K562 (cell line): ENCODE measurements around the gene CHL1. TPM values are rescaled to one million over a fixed set of nuclear protein-coding genes. Genes with fewer than 3 reads are reported as not detected.

Experiments used
- ATAC-seq: fragments of 200-7000 bp; cut with Tn5 transposase; 3 replicates; pipeline ENCODE4 v1.9.1; 2020; ENCODE audit warnings: moderate library complexity
- BruUV-seq: library from RNA; stranded (reverse); fragments of 400-500 nt; replicated peaks from 2 replicates; lab custom pipeline; 2021; lab: Mats Ljungman, UMichigan
- CTCF ChIA-PET: fragments of 300-600 bp; formaldehyde crosslinking; extraction: SDS; loops from one replicate; lab custom pipeline; 2021; ENCODE audit warnings: low intra/inter-chr PET ratio; lab: Yijun Ruan, JAX
- POLR2A ChIA-PET: fragments of 300-600, 350-650 bp; sonication (Branson Sonifier 250); formaldehyde crosslinking; extraction: SDS; loops from one replicate; lab custom pipeline; 2021; ENCODE audit warnings: antibody characterized with exemption, inconsistent platforms; lab: Yijun Ruan, JAX
- DNase-seq, 4 experiments: peaks; one replicate each; pipeline versions ENCODE4 v3.0.0 to v3.0.0-alpha.2; 2011 to 2018; ENCODE audit warnings: low spot score in 3 of 4, mixed read lengths in 3 of 4; ENCODE audit errors: extremely low read depth in 1 of 4
- FAIRE-seq: peaks from 2 replicates; lab custom pipeline; 2011; peaks lifted over from hg19 to GRCh38; lab: Jason Lieb, UNC
- H2AFZ ChIP-seq: 2 replicates; pipeline ENCODE4 v1.6.0; 2011; ENCODE audit warnings: low read depth, low read length, control low read depth, inconsistent platforms
- H3K27ac ChIP-seq: fragments of 200-600 bp; 3 replicates; pipeline ENCODE4 v1.8.0; 2011; ENCODE audit warnings: low read depth, mild to moderate bottlenecking, control low read depth, inconsistent platforms, low read length, moderate library complexity, mixed read lengths; ENCODE audit errors: extremely low read depth
- H3K27me3 ChIP-seq, 2 experiments: fragments of 300-600 bp in 1 of 2; 2 replicates in 1 of 2; 3 replicates in 1 of 2; pipeline versions ENCODE4 v1.6.0 to v1.8.0; 2011; ENCODE audit warnings: inconsistent platforms in 2 of 2, low read length in 2 of 2, mild to moderate bottlenecking in 1 of 2, mixed read lengths in 1 of 2, moderate library complexity in 1 of 2; ENCODE audit not compliant: control insufficient read depth in 2 of 2, insufficient read depth in 2 of 2
- H3K36me3 ChIP-seq: fragments of 300-600 bp; 3 replicates; pipeline ENCODE4 v1.8.0; 2011; ENCODE audit warnings: mild to moderate bottlenecking, low read length, inconsistent platforms; ENCODE audit not compliant: control insufficient read depth, insufficient read depth
- H3K4me1 ChIP-seq, 2 experiments: fragments of 200-600 bp in 1 of 2; replicated peaks in 1 of 2; 2 replicates in 1 of 2; 3 replicates in 1 of 2; pipeline versions ENCODE4 v1.5.1 to v1.8.0; 2011; ENCODE audit warnings: inconsistent platforms in 2 of 2, low read length in 2 of 2, mild to moderate bottlenecking in 1 of 2, mixed read lengths in 1 of 2, moderate library complexity in 1 of 2; ENCODE audit not compliant: control insufficient read depth in 2 of 2, insufficient read depth in 2 of 2
- H3K4me2 ChIP-seq: 2 replicates; pipeline ENCODE4 v1.6.1; 2011; ENCODE audit warnings: low read length, control low read depth, inconsistent platforms, mixed read lengths; ENCODE audit not compliant: insufficient read depth
- H3K4me3 ChIP-seq: fragments of 200-600 bp; sonication (generic), shearing (Covaris generic); 2 replicates; pipeline ENCODE4 v1.5.1; 2016; ENCODE audit warnings: control low read depth, inconsistent platforms
- H3K79me2 ChIP-seq: fragments of 200-600 bp; 3 replicates; pipeline ENCODE4 v1.8.0; 2011; ENCODE audit warnings: low read length, inconsistent platforms; ENCODE audit not compliant: control insufficient read depth, insufficient read depth
- H3K9ac ChIP-seq, 2 experiments: 2 replicates each; pipeline versions ENCODE4 v1.6.0 to v1.6.1; 2011; ENCODE audit warnings: low read depth in 2 of 2, low read length in 2 of 2, control low read depth in 1 of 2, inconsistent platforms in 1 of 2, mild to moderate bottlenecking in 1 of 2, mixed read lengths in 1 of 2; ENCODE audit not compliant: insufficient read depth in 1 of 2
- H3K9me1 ChIP-seq: one replicate; pipeline ENCODE4 v1.6.0; 2011; ENCODE audit warnings: inconsistent platforms, mild to moderate bottlenecking, low read length, moderate library complexity; ENCODE audit not compliant: control insufficient read depth, insufficient read depth
- H3K9me3 ChIP-seq: replicated peaks from 2 replicates; pipeline ENCODE4 v1.5.1; 2011; ENCODE audit warnings: low read depth, low read length, inconsistent platforms; ENCODE audit not compliant: control insufficient read depth, insufficient read depth
- H4K20me1 ChIP-seq: replicated peaks from 2 replicates; pipeline ENCODE4 v1.6.1; 2011; ENCODE audit warnings: low read length, inconsistent platforms, mixed read lengths; ENCODE audit not compliant: control insufficient read depth, insufficient read depth
- CGGBP1 ChIP-seq: fragments of 250-450 bp; sonication (Bioruptor Pico); IDR thresholded peaks from 2 replicates; pipeline ENCODE4 v1.9.0; 2021; ENCODE audit warnings: mild to moderate bottlenecking
- CHD2 ChIP-seq: IDR thresholded peaks from 2 replicates; pipeline ENCODE4 v1.6.1; 2011; ENCODE audit warnings: low read depth, low read length
- DPF2 ChIP-seq: fragments of 450-650 bp; IDR thresholded peaks from 2 replicates; pipeline ENCODE4 v1.6.1; 2016
- HDAC6 ChIP-seq: IDR thresholded peaks from 2 replicates; pipeline ENCODE4 v1.6.1; 2012; ENCODE audit warnings: low read depth, mild to moderate bottlenecking, control low read depth, inconsistent platforms, low read length, moderate library complexity
- POU5F1 ChIP-seq: fragments of 150-350 bp; IDR thresholded peaks from 2 replicates; pipeline ENCODE4 v1.6.1; 2014; ENCODE audit warnings: borderline replicate concordance, low read length, low read depth, mild to moderate bottlenecking; ENCODE audit not compliant: partially characterized antibody
- TOE1 ChIP-seq, 2 experiments: fragments of 450-650 bp in 1 of 2; sonication (generic) in 1 of 2; formaldehyde crosslinking in 1 of 2; IDR thresholded peaks; 2 replicates each; pipeline versions ENCODE4 v1.7.1 to v1.8.0; 2016 to 2022; ENCODE audit warnings: borderline replicate concordance in 2 of 2, mild to moderate bottlenecking in 2 of 2, antibody characterized with exemption in 1 of 2, inconsistent platforms in 1 of 2, low read depth in 1 of 2, missing genetic modification reagents in 1 of 2, moderate library complexity in 1 of 2
- TSC22D4 ChIP-seq: fragments of 450-650 bp; IDR thresholded peaks from 2 replicates; pipeline ENCODE4 v1.6.1; 2016; ENCODE audit warnings: missing genetic modification characterization, missing biosample characterization, control low read depth
- WGBS: fragments of 100-300 bp; shearing (Covaris generic); methylation state at CpG from one replicate; pipeline ENCODE4 v1.1.6; 2016; ENCODE audit warnings: low coverage, mixed read lengths; ENCODE audit not compliant: insufficient coverage; ENCODE audit errors: missing lambda C conversion rate; 5-methylcytosine and 5-hydroxymethylcytosine counted together
- in situ Hi-C: fragments of 300-500 bp; cut with MboI; formaldehyde crosslinking; loops from 4 replicates; pipeline ENCODE4 v1.15.0; 2018; ENCODE audit warnings: inconsistent platforms, mixed read lengths
- intact Hi-C: fragments of 100-400 bp; cut with micrococcal nuclease; formaldehyde crosslinking; loops from 2 replicates; pipeline ENCODE4 v1.14.2; 2022
- polyA plus RNA-seq, 8 experiments: library from polyadenylated mRNA; depleted of rRNA in 4 of 8; stranded (reverse) in 5 of 8; unstranded in 3 of 8; fragments of >200 nt; fragmentation: Nextera tagmentation in 2 of 8; fragmentation: Illumina TruSeq in 1 of 8; extraction: Ambion mirVana in 2 of 8; extraction: Trizol in 1 of 8; gene quantifications; 2 replicates each; pipeline versions ENCODE4 v1.2.1 to v1.2.3, GENCODE V29; 2011 to 2014; ENCODE audit warnings: inconsistent platforms in 1 of 8, missing spikeins in 1 of 8
- total RNA-seq, 7 experiments: library from RNA; depleted of rRNA in 6 of 7; stranded (reverse); fragments of >200 nt in 6 of 7; fragmentation: Illumina TruSeq in 2 of 7; extraction: Trizol in 2 of 7; gene quantifications; 2 replicates each; pipeline versions ENCODE4 v1.2.1 to v1.2.3, GENCODE V29; 2011 to 2021; ENCODE audit warnings: low replicate concordance in 1 of 7

The CHL1 gene
- total and polyA plus RNA-seq, 9 of the 15 experiments (the other 6 are each of a cell fraction or from before 2014, with no cell fraction given) = 0.02 TPM; not detected in 8

GRCh38 chr3:362681-363338 is 166.2 kb downstream of the CHL1 start:
- no peak for ATAC-seq
- peaks cover 3% of the 10 kb centered on the region; the same call in 1 of the 2 replicates for H3K9me3 ChIP-seq
- no peaks in the 10 kb centered on the region for H4K20me1 ChIP-seq
- intact Hi-C loops = no loop called here
- BruUV-seq = no TSS peak
- H3K27ac ChIP-seq = no peak overlapping the region
- 3% methylated on average over 6 of the region's 6 CpGs for WGBS
- H3K9ac ChIP-seq = no peak overlapping the region
- H3K79me2 ChIP-seq = no peaks in the 10 kb centered on the region
- H3K4me3 ChIP-seq = no peak overlapping the region
- no peak overlapping the region for H2AFZ ChIP-seq
- no peaks in the 10 kb centered on the region for H3K9me1 ChIP-seq
- no peak for TF ChIP-seq HDAC6
- TF ChIP-seq, all 486 proteins: peak for 0
- Histone ChIP-seq H3K4me1 (no peaks in the 10 kb centered on the region), H3K27me3 (no peaks in the 10 kb centered on the region), H3K36me3 (no peaks in the 10 kb centered on the region), H3K4me2 (no peak overlapping the region)
- POLR2A ChIA-PET = no interaction called here
- no peak for FAIRE-seq
- CTCF ChIA-PET = no interaction called here
- in situ Hi-C loops = no loop called here
- no peak for DNase-seq

DNA sequence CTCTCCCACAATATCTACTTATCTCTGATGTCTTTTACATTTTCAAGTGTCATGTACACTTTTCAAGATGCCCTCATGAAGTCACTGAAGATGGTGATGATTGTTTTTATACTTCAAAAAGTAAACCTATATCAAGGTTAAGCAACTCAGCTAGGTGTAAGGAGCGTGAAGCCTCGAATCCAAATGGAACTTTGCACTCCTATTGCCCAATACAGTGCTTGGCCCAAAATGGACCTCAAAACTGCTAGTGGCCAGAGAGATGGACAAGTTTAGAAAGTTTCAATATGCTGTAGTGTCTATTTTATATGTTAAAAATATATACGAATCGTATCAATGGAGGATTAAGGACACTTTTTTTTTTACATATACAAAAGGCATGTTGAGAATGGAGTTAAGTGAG is 167.7 kb downstream of the CHL1 start:
- in situ Hi-C loops = no loop called here
- Histone ChIP-seq H3K27ac (no peak overlapping the region), H3K9me3 (peaks cover 3% of the 10 kb centered on the region; the same call in 1 of the 2 replicates), H2AFZ (no peak overlapping the region), H3K79me2 (no peaks in the 10 kb centered on the region), H3K4me2 (no peak overlapping the region), H3K27me3 (no peaks in the 10 kb centered on the region), H3K4me1 (no peaks in the 10 kb centered on the region), H4K20me1 (no peaks in the 10 kb centered on the region), H3K36me3 (no peaks in the 10 kb centered on the region), H3K4me3 (no peak overlapping the region), H3K9ac (no peak overlapping the region), H3K9me1 (no peaks in the 10 kb centered on the region)
- 2% methylated on average over 4 of the region's 4 CpGs for WGBS
- intact Hi-C loops = no loop called here
- ATAC-seq (no peak), FAIRE-seq (no peak), DNase-seq (no peak)
- no TSS peak for BruUV-seq
- no peak for TF ChIP-seq CHD2
- no peak for TF ChIP-seq TOE1 (IDR thresholded peaks at IDR 0.05; ENCODE audit: borderline replicate concordance)
- TF ChIP-seq TOE1 (CRISPR knock-in tag; IDR thresholded peaks at IDR 0.05; ENCODE audit: borderline replicate concordance, low read depth) = no peak
- no peak for TF ChIP-seq DPF2
- no peak for TF ChIP-seq TSC22D4 (tag)
- no peak for TF ChIP-seq POU5F1
- no peak for TF ChIP-seq CGGBP1 (CRISPR knock-in tag)
- CTCF ChIA-PET = no interaction called here
- POLR2A ChIA-PET = interaction anchor here (0.6 to 0.7 kb wide), 2 partner anchors 1376 to 1418 kb away, joined by 3 to 4 read pairs; no protein-coding TSS in a partner anchor
